HG03066 (cell line): ENCODE results near the gene CERCAM.

Source experiments
- ATAC-seq: cut with Tn5 transposase; IDR thresholded peaks from one replicate; pipeline ENCODE4 v1.9.1; 2021; ENCODE audit warnings: low read depth; ENCODE audit not compliant: unreplicated experiment

Gene CERCAM

GRCh38 chr9:128420651-128421481 lies at the start of gene CERCAM:
CERCAM (plus strand) TSS chr9:128420857; CDS start chr9:128420878, 21 bp downstream.
- peak; percentile 70 for ATAC-seq

GRCh38 chr9:128371630-128372117 lies 49.0 kb upstream of the CERCAM start:
- ATAC-seq: no peak

- no peak for ATAC-seq
Measured at GRCh38 chr9:128372188-128372641, 48.4 kb upstream of the CERCAM start.

- ATAC-seq: no peak
Measured at GRCh38 chr9:128372784-128373183, 47.9 kb upstream of the CERCAM start.

- no peak for ATAC-seq
Measured at GRCh38 chr9:128374221-128374675, 46.4 kb upstream of the CERCAM start.

- no peak for ATAC-seq
Measured at GRCh38 chr9:128375865-128376264, 44.8 kb upstream of the CERCAM start.

- no peak for ATAC-seq
Measured at GRCh38 chr9:128382261-128382660, 38.4 kb upstream of the CERCAM start.

- no peak for ATAC-seq
Measured at GRCh38 chr9:128383007-128383753, 37.5 kb upstream of the CERCAM start.

GRCh38 chr9:128383791-128384190 lies 36.9 kb upstream of the CERCAM start:
- no peak for ATAC-seq

- no peak for ATAC-seq
Measured at GRCh38 chr9:128384801-128385495, 35.7 kb upstream of the CERCAM start.

GRCh38 chr9:128385496-128386460 lies 34.9 kb upstream of the CERCAM start:
- no peak for ATAC-seq

- no peak for ATAC-seq
Measured at GRCh38 chr9:128388150-128388549, 32.5 kb upstream of the CERCAM start.

- no peak for ATAC-seq
Measured at GRCh38 chr9:128389395-128390149, 31.1 kb upstream of the CERCAM start.

- ATAC-seq: no peak
Measured at GRCh38 chr9:128390150-128390812, 30.4 kb upstream of the CERCAM start.

- no peak for ATAC-seq
Measured at GRCh38 chr9:128390813-128391711, 29.6 kb upstream of the CERCAM start.

GRCh38 chr9:128391956-128392301 lies 28.7 kb upstream of the CERCAM start:
- ATAC-seq: no peak

GRCh38 chr9:128392302-128393144 lies 28.1 kb upstream of the CERCAM start:
- ATAC-seq: no peak
